Transverse colon (tissue), 4 donors: ENCODE results near the gene SPAST. TPM values are rescaled to one million over a fixed set of nuclear protein-coding genes. Genes with fewer than 3 reads are reported as not detected.

Source experiments
- DNase-seq: peaks from one replicate; pipeline ENCODE4 v3.0.0-alpha.2; 2019
- H3K27ac ChIP-seq, 4 donors: fragments of 200-600 bp; sonication (generic); 2 replicates each; pipeline ENCODE4 v1.5.1; 2016 to 2018; ENCODE audit warnings: inconsistent platforms in 4 of 4
- H3K27me3 ChIP-seq: fragments of 200-600 bp; sonication (generic); 2 replicates; pipeline ENCODE4 v1.5.1; 2017; ENCODE audit warnings: inconsistent platforms
- H3K36me3 ChIP-seq, 4 donors: fragments of 200-600 bp; sonication (generic); 2 replicates each; pipeline ENCODE4 v1.5.1; 2017 to 2019; ENCODE audit warnings: inconsistent platforms in 4 of 4
- H3K4me1 ChIP-seq, 4 donors: fragments of 200-600 bp; sonication (generic); 2 replicates each; pipeline ENCODE4 v1.5.1; 2017 to 2020; ENCODE audit warnings: inconsistent platforms in 4 of 4
- H3K4me3 ChIP-seq, 4 donors: fragments of 200-600 bp; sonication (generic); 1 replicate in 1 of 4; 2 replicates in 3 of 4; pipeline versions ENCODE4 v1.5.1 to v1.6.1; 2017 to 2019; ENCODE audit warnings: inconsistent platforms in 4 of 4
- H3K9me3 ChIP-seq, 2 donors: fragments of 200-600 bp; sonication (generic); 2 replicates each; pipeline ENCODE4 v1.5.1; 2017 to 2019; ENCODE audit warnings: inconsistent platforms in 2 of 2
- EP300 ChIP-seq: sonication (generic); formaldehyde crosslinking; IDR thresholded peaks from one replicate; pipeline ENCODE4 v1.6.1; 2017; ENCODE audit warnings: antibody characterized with exemption, low read depth
- POLR2A ChIP-seq: fragments of 450-650 bp; IDR thresholded peaks from one replicate; pipeline ENCODE4 v1.6.1; 2016; ENCODE audit warnings: antibody characterized with exemption, mild to moderate bottlenecking, moderate library complexity
- POLR2AphosphoS5 ChIP-seq, 3 donors: sonication (generic); formaldehyde crosslinking; IDR thresholded peaks; one replicate each; pipeline ENCODE4 v1.6.1; 2016; ENCODE audit warnings: antibody characterized with exemption in 3 of 3
- WGBS, 2 donors: methylation state at CpG; one replicate each; pipeline ENCODE4 v1.1.5; 2018; ENCODE audit warnings: low coverage in 1 of 2; 5-methylcytosine and 5-hydroxymethylcytosine counted together
- in situ Hi-C, 4 donors: fragments of 200-750 bp; cut with MboI; loops; one replicate each; pipeline versions ENCODE4 v1.15.0 to v1.15.1; 2017; ENCODE audit warnings: low sequenced_read_pairs in 3 of 4, low pct_ligation_motif_present in 1 of 4, low pct_unique_long_range_greater_than_20kb in 1 of 4
- intact Hi-C: fragments of 100-400 bp; cut with DNase I; formaldehyde crosslinking; loops from one replicate; pipeline ENCODE4 v1.15.1; 2023; ENCODE audit warnings: low total_unique reads
- total RNA-seq, 4 donors: library from RNA; depleted of rRNA; stranded (reverse); fragments of >200 nt; gene quantifications; one replicate each; pipeline ENCODE4 v1.1.0, GENCODE V29; 2016
- TF ChIP-seq, protein P1 (sequence below), 5 experiments: fragments of 200-600 bp in 3 of 5; fragments of 450-650 bp in 2 of 5; sonication (generic) in 3 of 5; IDR thresholded peaks; 1 replicate in 2 of 5; 2 replicates in 3 of 5; pipeline ENCODE4 v1.5.1; 2016 to 2017; ENCODE audit warnings: antibody characterized with exemption in 5 of 5, inconsistent platforms in 3 of 5, mild to moderate bottlenecking in 2 of 5, moderate library complexity in 1 of 5

SPAST gene
- total RNA-seq, 4 donors from 2014 or later = 15.3 to 26.7 (median 21.2) TPM

DNA sequence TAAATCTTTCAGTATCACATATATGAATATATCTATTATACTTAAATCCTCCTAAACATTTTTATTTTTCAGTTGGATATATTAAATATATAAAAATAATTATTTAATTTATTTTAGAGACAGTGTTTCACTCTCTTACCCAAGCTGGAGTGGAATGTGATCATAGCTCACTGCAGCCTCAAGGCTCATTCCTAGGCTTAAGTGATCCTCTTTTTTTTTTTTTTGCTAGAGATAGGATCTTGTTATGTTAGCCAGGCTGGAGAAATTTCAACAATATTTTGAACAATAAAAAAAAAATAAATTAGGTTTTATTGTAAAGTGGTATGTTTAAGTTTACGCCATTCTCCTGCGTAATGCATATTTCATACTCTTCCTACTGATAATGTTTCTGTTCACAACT is 4.2 kb downstream of the SPAST start:
- no peak overlapping the region for H3K4me3 ChIP-seq
- TF ChIP-seq POLR2AphosphoS5 (IDR thresholded peaks at IDR 0.05) (no peak), EP300 (no peak), POLR2A (no peak)
- TF ChIP-seq, protein P1, sequence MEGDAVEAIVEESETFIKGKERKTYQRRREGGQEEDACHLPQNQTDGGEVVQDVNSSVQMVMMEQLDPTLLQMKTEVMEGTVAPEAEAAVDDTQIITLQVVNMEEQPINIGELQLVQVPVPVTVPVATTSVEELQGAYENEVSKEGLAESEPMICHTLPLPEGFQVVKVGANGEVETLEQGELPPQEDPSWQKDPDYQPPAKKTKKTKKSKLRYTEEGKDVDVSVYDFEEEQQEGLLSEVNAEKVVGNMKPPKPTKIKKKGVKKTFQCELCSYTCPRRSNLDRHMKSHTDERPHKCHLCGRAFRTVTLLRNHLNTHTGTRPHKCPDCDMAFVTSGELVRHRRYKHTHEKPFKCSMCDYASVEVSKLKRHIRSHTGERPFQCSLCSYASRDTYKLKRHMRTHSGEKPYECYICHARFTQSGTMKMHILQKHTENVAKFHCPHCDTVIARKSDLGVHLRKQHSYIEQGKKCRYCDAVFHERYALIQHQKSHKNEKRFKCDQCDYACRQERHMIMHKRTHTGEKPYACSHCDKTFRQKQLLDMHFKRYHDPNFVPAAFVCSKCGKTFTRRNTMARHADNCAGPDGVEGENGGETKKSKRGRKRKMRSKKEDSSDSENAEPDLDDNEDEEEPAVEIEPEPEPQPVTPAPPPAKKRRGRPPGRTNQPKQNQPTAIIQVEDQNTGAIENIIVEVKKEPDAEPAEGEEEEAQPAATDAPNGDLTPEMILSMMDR (IDR thresholded peaks at IDR 0.05) = no peak
- peaks cover 0 to 6% (median 0%) of the 10 kb centered on the region in 4 donors for H3K36me3 ChIP-seq
- intact Hi-C loops = no loop called here
- 96 to 100% methylated on average over 2 of the region's 2 CpGs for WGBS, 2 donors
- peaks cover 0 to 25% (median 12%) of the 10 kb centered on the region in 4 donors for H3K4me1 ChIP-seq
- no peak for DNase-seq
- no peaks in the 10 kb centered on the region for H3K27me3 ChIP-seq
- H3K27ac ChIP-seq = no peak overlapping the region
- H3K9me3 ChIP-seq = no peaks in the 10 kb centered on the region
- in situ Hi-C loops = no loop called here

DNA sequence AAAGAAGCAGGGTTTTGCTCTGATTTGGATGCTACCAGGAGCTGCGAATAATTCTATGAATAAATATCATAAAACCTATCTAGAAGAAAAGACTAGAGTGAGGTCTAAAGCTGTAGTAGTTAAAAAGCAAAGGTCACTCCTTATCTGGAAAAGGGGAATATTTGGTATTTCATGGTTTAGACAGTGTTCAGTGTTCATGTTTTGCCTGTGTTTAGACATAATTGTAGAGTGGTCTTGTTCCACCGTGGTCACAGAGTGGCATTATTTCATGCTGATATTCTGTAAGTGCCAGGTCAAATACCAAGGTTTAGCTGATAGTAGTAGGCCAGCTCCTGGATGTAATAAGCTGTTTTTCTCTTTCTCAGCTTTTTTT is 10.8 kb downstream of the SPAST start:
- no peak for TF ChIP-seq POLR2A
- no peak for TF ChIP-seq EP300
- no peak for TF ChIP-seq POLR2AphosphoS5 (IDR thresholded peaks at IDR 0.05)
- TF ChIP-seq, protein P1 (IDR thresholded peaks at IDR 0.05) = no peak
- DNase-seq = no peak
- WGBS, 2 donors = 57 to 63% methylated on average over 2 of the region's 2 CpGs
- Histone ChIP-seq H3K36me3 (no peaks in the 10 kb centered on the region), H3K27ac (no peak overlapping the region), H3K4me3 (no peak overlapping the region), H3K9me3 (no peaks in the 10 kb centered on the region), H3K27me3 (no peaks in the 10 kb centered on the region), H3K4me1 (peaks cover 0 to 12% (median 4%) of the 10 kb centered on the region in 4 donors)
- intact Hi-C loops (no loop called here), in situ Hi-C loops (loop anchor here in 1 of 4 donors (10.0 kb wide), 1 partner anchor 81 kb away; no protein-coding TSS in a partner anchor)

DNA sequence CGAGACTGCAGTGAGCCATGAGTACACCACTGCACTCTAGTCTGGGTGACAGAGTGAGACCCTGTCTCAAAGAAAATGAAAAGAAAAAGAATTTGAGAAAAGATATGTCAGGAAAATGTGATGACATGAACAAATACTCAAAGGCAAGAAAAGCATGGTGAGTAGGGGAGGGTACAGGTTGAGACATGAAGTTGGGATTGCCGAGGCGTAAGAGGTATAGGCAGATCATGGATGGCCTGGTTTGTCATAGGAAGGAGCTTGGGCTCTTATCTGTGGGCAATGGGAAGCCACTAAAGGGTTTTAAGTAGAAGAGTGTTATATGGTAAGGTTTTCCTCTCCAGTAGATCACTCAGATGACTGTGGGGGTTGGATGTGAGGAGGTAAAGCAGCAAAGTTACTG is 32.3 kb downstream of the SPAST start:
- in situ Hi-C loops = no loop called here
- WGBS, 2 donors = 97% methylated on average over 3 of the region's 3 CpGs
- intact Hi-C loops = no loop called here

DNA sequence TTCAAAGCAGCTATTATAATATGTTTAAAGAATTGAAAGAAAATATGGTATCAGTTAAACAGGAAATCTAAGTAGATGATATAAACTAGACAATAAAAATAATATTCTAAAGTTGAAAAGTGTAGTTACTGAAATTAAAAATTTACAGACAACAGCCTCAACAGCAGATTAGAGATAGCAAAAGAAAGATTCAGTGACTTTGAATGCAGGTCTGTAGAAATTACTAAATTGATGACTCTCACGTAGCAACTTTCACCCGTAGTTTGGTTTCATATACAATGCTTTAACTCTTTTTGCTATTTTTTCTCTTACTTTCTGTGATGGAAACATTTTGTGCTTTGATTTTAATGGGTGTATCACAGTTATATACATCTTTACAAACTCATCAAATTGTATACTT is 44.8 kb downstream of the SPAST start:
- in situ Hi-C loops = no loop called here
- Histone ChIP-seq H3K9me3 (no peaks in the 10 kb centered on the region), H3K36me3 (peaks cover 0 to 18% (median 8%) of the 10 kb centered on the region in 4 donors), H3K27ac (no peak overlapping the region), H3K27me3 (no peaks in the 10 kb centered on the region), H3K4me3 (no peak overlapping the region), H3K4me1 (no peaks in the 10 kb centered on the region)
- intact Hi-C loops = no loop called here
- no peak for TF ChIP-seq POLR2A
- TF ChIP-seq POLR2AphosphoS5 (IDR thresholded peaks at IDR 0.05) = no peak
- TF ChIP-seq, protein P1 (IDR thresholded peaks at IDR 0.05) = no peak
- no peak for TF ChIP-seq EP300
- DNase-seq = no peak
- WGBS, 2 donors = 93 to 96% methylated on average over 2 of the region's 2 CpGs

More for the DNA sequence above, 32.3 kb downstream of the SPAST start:
- Histone ChIP-seq H3K9me3 (no peaks in the 10 kb centered on the region), H3K27ac (no peak overlapping the region), H3K4me3 (no peak overlapping the region), H3K4me1 (no peaks in the 10 kb centered on the region), H3K27me3 (no peaks in the 10 kb centered on the region), H3K36me3 (peaks cover 0 to 7% (median 0%) of the 10 kb centered on the region in 4 donors)
- TF ChIP-seq POLR2AphosphoS5 (IDR thresholded peaks at IDR 0.05) (no peak), POLR2A (no peak), EP300 (no peak)
- TF ChIP-seq, protein P1 (IDR thresholded peaks at IDR 0.05) = no peak
- no peak for DNase-seq
